T47D (cell line): ENCODE measurements around the gene CCDC102A.
A peak's percentile ranks its signal among the peaks of the same experiment; 100 is the strongest.

ENCODE experiments used
- DNase-seq, 2 experiments: peaks; one replicate each; pipeline versions ENCODE4 v3.0.0 to v3.0.0-alpha.2; 2011 to 2012; ENCODE audit warnings: low read depth in 1 of 2, low spot score in 1 of 2
- JUND ChIP-seq: IDR thresholded peaks from 2 replicates; pipeline ENCODE4 v1.6.1; 2012; ENCODE audit warnings: low read depth
- in situ Hi-C: cut with HindIII; loops from 2 replicates; pipeline ENCODE4 v1.10.0; 2016; ENCODE audit warnings: low sequenced_read_pairs, low pct_unique_long_range_greater_than_20kb

CCDC102A gene

DNA sequence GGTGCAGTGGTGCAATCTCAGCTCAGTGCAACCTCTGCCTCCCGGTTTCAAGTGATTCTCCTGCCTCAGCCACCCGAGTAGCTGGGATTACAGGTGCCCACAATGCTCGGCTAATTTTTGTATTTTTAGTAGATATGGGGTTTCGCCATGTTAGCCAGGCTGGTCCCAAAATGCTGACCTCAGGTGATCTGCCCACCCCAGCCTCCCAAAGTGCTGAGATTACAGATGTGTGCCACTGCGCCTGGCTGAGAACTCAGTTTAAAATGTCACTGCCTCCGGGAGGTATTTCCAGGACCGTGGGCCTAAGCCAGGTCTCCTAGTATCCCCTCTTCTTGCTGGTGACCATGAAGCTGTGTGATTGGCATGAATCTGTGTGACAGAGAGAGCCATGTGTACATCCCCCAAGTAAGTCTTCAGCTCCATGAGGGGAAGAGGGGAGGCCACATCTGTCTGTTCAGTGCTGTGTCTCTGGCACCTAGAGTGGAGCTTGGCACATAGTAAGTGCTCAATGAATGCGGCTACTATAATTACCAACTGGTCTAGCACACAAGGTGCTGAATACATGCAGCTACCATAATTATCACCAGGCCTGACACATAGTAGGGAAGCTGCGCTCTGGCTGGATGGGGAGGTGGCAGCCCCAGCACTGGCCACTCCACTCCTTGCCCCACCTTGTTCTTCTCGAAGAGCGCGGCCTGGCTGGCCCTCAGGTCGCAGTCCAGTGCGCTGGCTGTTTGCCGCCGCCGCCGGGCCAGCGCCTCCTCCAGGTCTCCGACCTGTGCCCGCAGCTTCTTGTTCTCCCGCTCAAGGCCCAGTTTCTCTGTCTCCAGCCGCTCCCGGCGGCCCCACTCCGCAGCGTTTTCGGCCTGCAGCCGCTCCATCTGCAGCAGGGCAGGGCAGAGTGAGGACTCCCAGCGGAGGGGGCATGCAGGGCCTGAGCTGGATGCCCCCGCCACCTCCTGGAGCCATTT is 18.7 kb downstream of the CCDC102A start:
- DNase-seq: no peak
- TF ChIP-seq JUND: no peak
- in situ Hi-C loops: no loop called here

DNA sequence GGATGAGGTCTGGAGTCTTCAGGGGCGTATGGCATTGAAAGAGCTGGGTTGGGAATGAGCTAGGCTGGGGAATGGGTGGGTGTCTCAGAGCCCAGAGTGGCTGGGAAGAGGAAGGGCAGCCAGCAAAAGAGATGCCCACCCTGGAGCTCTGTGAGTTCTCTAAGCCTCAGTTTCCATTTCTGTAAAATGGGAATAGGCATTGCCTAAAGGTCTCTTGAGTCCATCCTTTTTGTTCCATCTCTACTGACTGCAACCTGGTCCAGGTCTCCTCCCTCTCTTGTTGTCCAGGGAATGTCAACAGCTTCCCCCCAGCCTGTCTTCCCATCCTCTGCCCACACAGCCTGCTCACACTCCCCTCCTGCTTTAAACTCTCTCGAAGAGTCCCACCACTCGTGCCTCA is 19.6 kb downstream of the CCDC102A start:
- DNase-seq: no peak
- in situ Hi-C loops: no loop called here
- TF ChIP-seq JUND: no peak

DNA sequence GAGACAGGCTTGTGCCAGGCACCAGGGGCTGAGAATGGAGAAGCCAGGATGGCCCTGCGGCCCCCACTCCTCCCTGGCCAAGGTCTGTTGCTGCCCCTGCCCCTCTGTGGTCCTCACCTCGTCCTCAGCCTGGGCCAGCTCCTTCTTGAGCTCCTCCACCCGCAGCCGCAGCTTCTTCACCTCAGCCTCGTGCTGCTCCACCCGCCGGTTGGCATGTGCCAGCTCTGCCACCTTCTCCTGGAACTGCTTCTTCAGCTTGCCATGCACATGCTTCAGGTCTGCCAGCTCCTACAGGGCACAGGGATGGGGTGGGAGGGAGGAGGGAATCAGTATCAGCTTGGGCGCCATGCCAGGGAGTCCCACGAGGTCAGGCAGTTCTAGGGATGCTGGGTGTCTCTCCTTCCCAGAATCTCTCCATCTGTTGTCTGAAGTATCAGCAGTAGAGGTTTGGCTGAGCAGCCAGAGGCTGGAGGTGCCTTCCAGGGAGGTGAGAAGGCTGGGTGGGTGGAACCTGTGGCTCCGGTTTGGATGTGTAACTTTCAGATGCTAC is 20.1 kb downstream of the CCDC102A start:
- DNase-seq: no peak
- in situ Hi-C loops: no loop called here
- TF ChIP-seq JUND: no peak

DNA sequence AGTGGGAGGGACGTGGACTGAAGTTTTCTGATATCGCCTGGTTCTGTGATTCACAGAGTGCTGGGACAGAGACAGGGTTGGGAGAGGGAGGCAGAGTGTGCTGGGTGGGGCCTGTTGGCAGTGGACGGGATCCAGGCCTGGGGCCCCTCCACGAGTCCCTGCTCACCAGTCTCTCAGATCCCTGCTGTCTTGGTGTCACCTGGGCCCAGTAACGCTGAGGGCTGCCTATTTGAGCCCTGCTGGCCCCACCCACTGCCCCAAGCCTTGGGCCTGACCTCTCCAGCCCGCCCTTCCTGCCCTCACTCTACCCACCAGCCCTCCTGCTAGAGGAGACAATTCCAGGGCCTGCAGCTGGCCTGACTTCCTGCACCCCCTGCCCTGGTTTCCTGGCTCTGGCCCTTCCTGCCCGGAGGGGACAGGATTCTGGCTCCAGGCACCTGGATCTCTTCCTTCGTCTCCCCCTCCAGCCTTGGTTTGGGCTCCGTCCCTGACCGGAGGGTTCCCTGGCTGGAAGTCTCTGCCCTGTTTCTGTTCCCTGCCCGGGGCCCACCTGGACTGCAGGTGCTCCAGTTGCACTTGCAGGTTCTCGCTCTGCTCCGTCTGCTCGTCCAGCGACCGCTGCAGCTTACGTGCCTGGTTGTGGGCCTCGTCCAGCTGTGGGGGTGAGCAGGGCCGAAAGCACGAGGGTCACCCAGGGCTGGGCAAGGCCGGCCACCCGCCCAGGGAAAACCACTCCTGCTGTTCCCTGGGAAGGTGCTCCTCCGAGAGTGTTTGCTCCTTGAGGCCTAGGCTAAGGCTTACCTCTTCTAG is 21.4 kb downstream of the CCDC102A start:
- in situ Hi-C loops: no loop called here
- DNase-seq: no peak
- TF ChIP-seq JUND: no peak

DNA sequence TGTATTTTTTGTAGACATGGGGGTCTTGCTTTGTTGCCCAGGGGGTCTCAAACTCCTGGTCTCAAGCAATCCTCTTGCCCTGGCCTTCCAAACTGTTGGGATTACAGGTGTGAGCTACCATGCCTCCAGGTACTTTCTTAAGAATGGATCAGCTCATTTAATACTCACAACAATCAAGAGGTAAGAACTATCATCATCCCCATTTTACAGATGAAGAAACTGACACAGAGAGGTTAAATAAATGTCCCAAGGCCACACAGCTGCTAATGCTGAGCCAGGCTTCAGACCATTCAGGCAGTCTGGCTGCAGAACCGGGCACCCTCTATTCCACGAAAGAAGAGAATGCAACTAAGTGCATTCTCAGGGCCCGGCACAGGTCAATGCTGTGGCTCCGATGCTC is 22.0 kb downstream of the CCDC102A start:
- TF ChIP-seq JUND: no peak
- in situ Hi-C loops: no loop called here
- no peak for DNase-seq

DNA sequence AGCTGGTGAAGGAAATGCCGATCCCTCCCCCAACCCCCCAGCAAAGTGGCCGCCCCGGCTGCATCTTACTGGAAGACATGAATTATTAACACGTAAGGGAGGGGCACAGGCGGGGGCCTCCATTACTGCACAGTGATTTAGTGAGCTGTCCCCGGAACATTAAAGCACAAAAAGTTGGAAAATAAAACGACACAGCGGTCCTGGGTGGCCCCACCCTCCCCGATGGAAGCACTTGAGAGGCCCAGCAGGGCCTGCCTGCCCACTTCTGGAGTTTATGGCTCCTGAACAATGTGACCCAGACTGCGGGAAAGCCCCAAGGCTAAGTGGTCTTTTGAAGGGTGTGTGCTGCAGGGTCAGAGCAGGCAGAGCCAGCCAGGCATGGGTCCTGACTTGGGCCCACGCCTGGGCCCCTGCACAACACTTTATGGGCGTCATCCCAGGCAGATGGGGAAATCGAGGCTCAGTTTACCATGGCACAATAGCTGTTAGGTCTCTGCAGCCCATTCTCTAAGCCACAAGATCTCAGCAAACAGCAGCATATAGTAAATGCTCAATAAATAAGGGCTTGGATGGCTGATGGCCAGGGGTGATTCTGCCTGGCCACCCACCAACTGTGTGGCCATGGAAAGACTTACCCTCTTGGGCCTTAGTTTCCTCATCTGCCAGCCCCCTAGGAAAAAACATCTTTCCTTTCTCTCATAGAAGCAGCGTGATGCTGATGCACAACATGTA is 22.8 kb downstream of the CCDC102A start:
- DNase-seq: no peak
- in situ Hi-C loops: no loop called here
- TF ChIP-seq JUND: no peak

DNA sequence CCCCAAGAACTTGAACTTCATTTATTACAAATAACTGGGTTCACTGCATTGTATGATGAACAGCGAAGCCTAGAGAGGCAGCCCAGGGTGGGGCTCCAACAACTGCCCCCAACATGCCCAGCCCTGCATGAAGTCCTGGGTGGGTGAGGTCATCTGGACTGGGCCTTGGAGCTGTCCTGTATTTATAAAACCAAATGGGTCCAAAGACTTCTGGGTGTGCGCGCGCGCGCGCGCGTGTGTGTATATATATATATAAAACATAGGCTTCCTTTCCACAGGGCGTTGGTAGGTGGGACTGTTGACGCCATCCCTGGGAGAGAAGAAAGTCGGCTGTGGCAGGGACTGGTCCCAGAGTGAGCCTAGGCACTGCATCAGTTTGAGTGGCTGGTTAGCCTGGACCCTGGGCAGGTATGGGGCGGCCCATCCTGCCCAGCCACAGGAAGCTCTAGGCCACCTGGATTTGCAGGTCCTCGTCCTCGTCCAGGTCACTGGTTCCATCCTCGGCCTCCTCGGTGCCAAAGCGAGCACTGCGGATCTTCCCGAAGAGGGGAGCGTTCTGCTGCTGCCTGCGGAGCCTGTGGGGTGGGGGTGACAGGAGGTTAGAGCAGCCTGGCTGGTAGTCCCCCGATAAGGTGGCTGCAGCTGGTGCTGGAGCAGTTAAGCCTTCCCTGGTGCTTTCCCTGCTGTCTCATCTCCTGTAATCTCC is 23.9 kb downstream of the CCDC102A start:
- in situ Hi-C loops: no loop called here
- no peak for DNase-seq
- no peak for TF ChIP-seq JUND

DNA sequence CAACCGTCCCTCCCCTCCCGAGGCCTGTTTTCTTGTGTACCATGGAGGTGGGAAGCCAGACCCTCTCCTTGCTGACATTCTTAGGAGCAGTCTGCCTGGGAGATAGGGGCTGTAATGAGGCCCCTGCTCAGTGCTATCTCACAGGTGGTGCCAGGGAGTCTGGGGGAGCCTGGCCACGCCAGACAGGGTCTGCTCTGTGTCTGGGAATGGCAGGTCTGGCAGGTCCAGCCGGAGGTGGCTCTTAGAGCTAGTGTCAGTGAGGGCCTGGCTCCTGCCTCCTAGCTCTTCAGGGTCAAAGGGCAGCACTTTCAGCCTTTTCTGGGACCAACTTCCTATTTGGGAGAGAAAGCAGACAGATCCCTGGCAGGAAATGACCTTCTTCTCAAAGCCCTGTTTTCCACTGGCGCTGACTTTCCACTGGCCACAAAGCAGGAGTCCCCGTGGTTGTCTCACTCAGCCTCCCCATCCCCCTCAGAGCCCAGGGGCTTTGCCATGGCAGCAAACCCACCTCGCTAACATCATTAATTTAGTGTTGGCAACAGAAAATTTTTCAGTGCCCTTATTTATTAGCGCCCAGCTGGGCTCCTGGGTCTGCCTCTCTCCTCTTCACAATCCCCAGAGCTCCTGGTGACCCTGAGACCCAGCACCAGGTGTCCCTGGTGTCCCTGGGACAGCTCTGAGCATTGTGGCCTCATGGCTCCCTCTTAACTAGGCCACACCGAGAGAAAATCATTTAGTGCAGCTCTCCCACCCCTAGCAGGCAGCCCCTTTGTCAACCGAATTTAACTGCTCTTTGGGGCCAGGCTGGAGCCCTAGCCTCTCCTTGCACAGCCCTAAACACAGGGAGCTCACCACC is 26.1 kb downstream of the CCDC102A start:
- in situ Hi-C loops: no loop called here
- no peak for DNase-seq
- TF ChIP-seq JUND: no peak

DNA sequence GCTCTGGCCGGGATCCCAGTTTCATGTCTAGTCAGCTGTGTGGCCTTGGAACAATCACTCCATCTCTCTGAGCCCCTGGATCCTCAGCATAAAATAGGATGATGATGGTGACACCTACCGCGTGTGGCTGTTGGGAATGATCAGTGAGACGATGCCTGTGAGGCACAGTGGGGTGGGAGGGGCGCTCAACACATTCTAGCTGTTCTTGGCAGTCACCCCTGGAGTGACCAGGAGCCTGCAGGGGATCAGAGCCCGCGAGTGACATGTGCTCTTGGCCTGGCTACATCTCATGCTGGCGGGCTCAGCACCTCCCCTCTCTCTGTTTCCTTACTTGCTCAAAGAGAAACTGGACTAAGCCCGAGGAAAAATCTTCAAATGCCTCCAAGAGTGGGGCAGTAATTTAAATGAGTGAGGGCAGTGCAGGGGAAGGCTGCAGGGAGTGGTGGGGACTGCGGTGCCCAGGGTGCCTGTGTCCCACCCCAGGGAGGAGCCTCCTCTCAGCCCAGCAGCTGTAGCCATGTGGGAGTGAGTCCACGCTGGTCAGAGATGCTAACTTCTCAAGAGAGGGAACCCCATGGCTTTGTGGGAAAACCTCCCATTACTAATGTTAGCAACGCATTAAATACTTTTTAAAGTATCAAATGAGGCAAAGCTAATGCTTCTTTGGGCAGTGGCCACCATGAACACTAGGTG is 27.0 kb downstream of the CCDC102A start:
- no peak for TF ChIP-seq JUND
- no peak for DNase-seq
- in situ Hi-C loops: no loop called here

DNA sequence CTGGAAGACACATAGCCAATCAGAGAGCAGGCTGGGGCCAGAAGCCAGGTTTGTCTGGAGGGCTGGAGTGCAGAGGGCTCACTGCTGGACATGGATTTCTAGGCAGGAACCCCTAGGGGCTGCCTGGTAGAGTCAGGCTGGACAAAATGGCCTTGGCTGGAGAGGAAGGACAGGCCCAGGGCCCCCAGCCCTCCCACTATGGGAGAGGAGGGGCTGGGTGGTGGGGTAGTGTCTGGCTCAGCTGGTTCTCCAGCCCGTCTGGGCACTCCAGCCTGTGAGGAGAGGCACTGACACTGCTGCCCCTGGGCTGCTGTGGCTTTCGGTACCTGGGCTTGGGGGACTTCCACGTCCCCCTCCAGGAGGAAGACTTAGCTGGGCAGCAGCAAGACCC is 28.3 kb downstream of the CCDC102A start:
- in situ Hi-C loops: no loop called here
- DNase-seq: peak in 1 of 2 experiments; percentile 31
- no peak for TF ChIP-seq JUND
